Spleen (tissue), 7 donors: ENCODE results near the gene POLR1F.

Source experiments
- CTCF ChIP-seq, 11 experiments: fragments of 200-600 bp in 7 of 11; fragments of 450-650 bp in 4 of 11; sonication (generic) in 4 of 11; IDR thresholded peaks in 8 of 11; conservative IDR thresholded peaks in 3 of 11; 1 replicate in 7 of 11; 2 replicates in 4 of 11; pipeline versions ENCODE4 v1.4.0 to v1.8.0; 2016 to 2021; ENCODE audit warnings: antibody characterized with exemption in 11 of 11, inconsistent platforms in 4 of 11, mild to moderate bottlenecking in 1 of 11
- POLR2A ChIP-seq, 3 donors: fragments of 450-650 bp; IDR thresholded peaks; one replicate each; pipeline ENCODE4 v1.5.1; 2017; ENCODE audit warnings: antibody characterized with exemption in 3 of 3, mild to moderate bottlenecking in 1 of 3
- donor health status: DM: no; HTN: no; CAD: no; lungs with moderate emphysema.
- donor health status: DM: no; HTN: no; CAD: no.
- donor health status: DM: no; HTN: no; CAD: no.

GRCh38 chr7:19728716-19729115 lies 19.9 kb upstream of the POLR1F start:
- TF ChIP-seq POLR2A (IDR thresholded peaks at IDR 0.05) (no peak), CTCF (IDR thresholded peaks at IDR 0.05 in 8 of 11, conservative IDR thresholded peaks at IDR 0.05 in 3 of 11) (no peak)
